Astrocyte (in vitro differentiated cells and primary cell): ENCODE measurements around the gene PTGER4. TPM values are rescaled to one million over a fixed set of nuclear protein-coding genes. Genes with fewer than 3 reads are reported as not detected.
"Not testable (repeated sequence)": the region's sequence is repeated elsewhere in the genome, so short reads cannot be mapped to it uniquely, and the experiment has no call there.

Source experiments
- DNase-seq: peaks from one replicate; pipeline ENCODE4 v3.0.0-alpha.2; 2010; ENCODE audit warnings: low read depth
- FAIRE-seq: peaks from 2 replicates; lab custom pipeline; 2011; peaks lifted over from hg19 to GRCh38; lab: Jason Lieb, UNC
- H2AFZ ChIP-seq: 2 replicates; pipeline ENCODE4 v1.6.0; 2012; ENCODE audit warnings: low read depth, low read length, inconsistent platforms
- H3K27ac ChIP-seq: 2 replicates; pipeline ENCODE4 v1.5.1; 2011; ENCODE audit warnings: low read depth, low read length, inconsistent platforms
- H3K27me3 ChIP-seq: 2 replicates; pipeline ENCODE4 v1.6.0; 2011; ENCODE audit warnings: low read length, inconsistent platforms; ENCODE audit not compliant: insufficient read depth
- H3K36me3 ChIP-seq: 2 replicates; pipeline ENCODE4 v1.5.1; 2011; ENCODE audit warnings: low read length, inconsistent platforms; ENCODE audit not compliant: insufficient read depth
- H3K4me1 ChIP-seq: 2 replicates; pipeline ENCODE4 v1.5.1; 2011; ENCODE audit warnings: low read length, inconsistent platforms; ENCODE audit not compliant: insufficient read depth
- H3K4me2 ChIP-seq: 2 replicates; pipeline ENCODE4 v1.6.0; 2012; ENCODE audit warnings: low read length, inconsistent platforms
- H3K4me3 ChIP-seq: 2 replicates; pipeline ENCODE4 v1.5.1; 2011; ENCODE audit warnings: low read depth, mild to moderate bottlenecking, low read length, inconsistent platforms; ENCODE audit not compliant: insufficient read depth
- H3K79me2 ChIP-seq: 2 replicates; pipeline ENCODE4 v1.6.0; 2012; ENCODE audit warnings: mild to moderate bottlenecking, low read length, inconsistent platforms; ENCODE audit not compliant: insufficient read depth
- H3K9ac ChIP-seq: 2 replicates; pipeline ENCODE4 v1.6.0; 2012; ENCODE audit warnings: mild to moderate bottlenecking, low read length, inconsistent platforms
- H3K9me3 ChIP-seq: 2 replicates; pipeline ENCODE4 v1.5.1; 2012; ENCODE audit warnings: low read depth, mild to moderate bottlenecking, low read length, inconsistent platforms; ENCODE audit not compliant: insufficient read depth
- H4K20me1 ChIP-seq: 2 replicates; pipeline ENCODE4 v1.6.0; 2012; ENCODE audit warnings: low read length, inconsistent platforms; ENCODE audit not compliant: insufficient read depth
- H3K27ac Mint-ChIP-seq: one replicate; pipeline ENCODE4 v1.8.0; 2021; ENCODE audit warnings: mild to moderate bottlenecking, mixed read lengths; ENCODE audit not compliant: unreplicated experiment
- H3K27me3 Mint-ChIP-seq: one replicate; pipeline ENCODE4 v1.8.0; 2021; ENCODE audit warnings: low read depth, mixed read lengths; ENCODE audit not compliant: unreplicated experiment
- H3K36me3 Mint-ChIP-seq: one replicate; pipeline ENCODE4 v1.8.0; 2021; ENCODE audit warnings: low read depth, mixed read lengths; ENCODE audit not compliant: unreplicated experiment
- H3K4me1 Mint-ChIP-seq: one replicate; pipeline ENCODE4 v1.8.0; 2021; ENCODE audit warnings: low read depth, mixed read lengths; ENCODE audit not compliant: unreplicated experiment
- H3K4me3 Mint-ChIP-seq: one replicate; pipeline ENCODE4 v1.8.0; 2021; ENCODE audit warnings: mild to moderate bottlenecking, moderate library complexity, mixed read lengths; ENCODE audit not compliant: unreplicated experiment
- H3K9me3 Mint-ChIP-seq: one replicate; pipeline ENCODE4 v1.8.0; 2021; ENCODE audit warnings: mild to moderate bottlenecking, mixed read lengths; ENCODE audit not compliant: unreplicated experiment
- EZH2 ChIP-seq: IDR thresholded peaks from 2 replicates; pipeline ENCODE4 v1.6.1; 2012; ENCODE audit warnings: mild to moderate bottlenecking, low read length, inconsistent platforms; ENCODE audit not compliant: insufficient read depth
- total RNA-seq: library from RNA; stranded (reverse); gene quantifications from 2 replicates; pipeline ENCODE4 v1.2.1, GENCODE V29; 2021
- TF ChIP-seq, protein P1 (sequence below): IDR thresholded peaks from 2 replicates; pipeline ENCODE4 v1.5.1; 2011; ENCODE audit warnings: low read depth, mild to moderate bottlenecking, inconsistent platforms, low read length, moderate library complexity; ENCODE audit not compliant: insufficient read depth

The PTGER4 gene
- total RNA-seq, 1 donor from 2014 or later, result 8.6 TPM

DNA sequence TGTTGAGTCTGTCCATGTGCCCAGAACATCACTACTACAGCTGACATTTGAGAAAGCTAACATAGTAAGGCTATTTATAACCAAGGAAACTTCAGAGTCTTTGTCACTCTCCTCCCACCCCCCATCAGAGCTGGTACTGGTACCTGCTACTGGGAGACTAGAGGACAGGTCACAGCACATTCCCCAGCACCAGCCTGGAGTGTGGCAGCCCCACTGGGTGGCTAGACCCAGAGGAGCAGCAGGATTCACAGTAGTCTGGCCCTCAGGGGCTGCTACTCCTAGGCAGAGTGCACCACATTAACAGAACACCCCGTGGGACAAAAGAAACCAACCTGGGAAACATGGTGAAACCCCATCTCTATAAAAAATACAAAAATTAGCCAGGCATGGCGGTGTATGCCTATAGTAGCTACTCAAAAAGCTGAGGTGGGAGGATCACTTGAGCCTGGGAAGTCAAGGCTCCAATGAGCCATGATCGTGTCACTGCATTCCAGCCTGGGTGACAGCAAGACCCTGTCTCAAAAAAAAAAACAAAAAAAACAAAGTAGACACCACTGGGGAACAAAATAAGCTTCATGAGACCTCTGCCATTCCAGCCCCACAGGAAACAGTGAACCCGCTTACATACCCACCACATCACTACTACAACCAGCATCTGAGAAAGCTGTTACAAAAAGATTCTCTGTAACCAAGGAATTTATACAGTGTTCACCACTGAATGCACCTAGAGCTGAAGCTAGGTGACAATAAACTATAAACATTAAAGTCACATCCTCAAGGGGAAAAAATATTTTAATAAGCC, 26.3 kb upstream of the PTGER4 start:
- no peaks in the 10 kb centered on the region for H3K9me3 Mint-ChIP-seq
- no peak overlapping the region for H3K27ac Mint-ChIP-seq
- Histone ChIP-seq H3K36me3 (no peaks in the 10 kb centered on the region), H3K4me2 (no peak overlapping the region), H3K79me2 (no peaks in the 10 kb centered on the region), H3K9me3 (no peaks in the 10 kb centered on the region), H3K9ac (no peak overlapping the region), H3K27me3 (no peaks in the 10 kb centered on the region), H3K4me1 (no peaks in the 10 kb centered on the region), H3K4me3 (no peak overlapping the region), H2AFZ (no peak overlapping the region), H3K27ac (no peak overlapping the region), H4K20me1 (no peaks in the 10 kb centered on the region)
- no peak overlapping the region for H3K4me3 Mint-ChIP-seq
- TF ChIP-seq, protein P1, sequence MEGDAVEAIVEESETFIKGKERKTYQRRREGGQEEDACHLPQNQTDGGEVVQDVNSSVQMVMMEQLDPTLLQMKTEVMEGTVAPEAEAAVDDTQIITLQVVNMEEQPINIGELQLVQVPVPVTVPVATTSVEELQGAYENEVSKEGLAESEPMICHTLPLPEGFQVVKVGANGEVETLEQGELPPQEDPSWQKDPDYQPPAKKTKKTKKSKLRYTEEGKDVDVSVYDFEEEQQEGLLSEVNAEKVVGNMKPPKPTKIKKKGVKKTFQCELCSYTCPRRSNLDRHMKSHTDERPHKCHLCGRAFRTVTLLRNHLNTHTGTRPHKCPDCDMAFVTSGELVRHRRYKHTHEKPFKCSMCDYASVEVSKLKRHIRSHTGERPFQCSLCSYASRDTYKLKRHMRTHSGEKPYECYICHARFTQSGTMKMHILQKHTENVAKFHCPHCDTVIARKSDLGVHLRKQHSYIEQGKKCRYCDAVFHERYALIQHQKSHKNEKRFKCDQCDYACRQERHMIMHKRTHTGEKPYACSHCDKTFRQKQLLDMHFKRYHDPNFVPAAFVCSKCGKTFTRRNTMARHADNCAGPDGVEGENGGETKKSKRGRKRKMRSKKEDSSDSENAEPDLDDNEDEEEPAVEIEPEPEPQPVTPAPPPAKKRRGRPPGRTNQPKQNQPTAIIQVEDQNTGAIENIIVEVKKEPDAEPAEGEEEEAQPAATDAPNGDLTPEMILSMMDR, result no peak
- no peak for TF ChIP-seq EZH2
- DNase-seq, result no peak
- no peak for FAIRE-seq
- H3K4me1 Mint-ChIP-seq, result peaks cover 11% of the 10 kb centered on the region
- no peaks in the 10 kb centered on the region for H3K36me3 Mint-ChIP-seq
- H3K27me3 Mint-ChIP-seq, result no peaks in the 10 kb centered on the region

DNA sequence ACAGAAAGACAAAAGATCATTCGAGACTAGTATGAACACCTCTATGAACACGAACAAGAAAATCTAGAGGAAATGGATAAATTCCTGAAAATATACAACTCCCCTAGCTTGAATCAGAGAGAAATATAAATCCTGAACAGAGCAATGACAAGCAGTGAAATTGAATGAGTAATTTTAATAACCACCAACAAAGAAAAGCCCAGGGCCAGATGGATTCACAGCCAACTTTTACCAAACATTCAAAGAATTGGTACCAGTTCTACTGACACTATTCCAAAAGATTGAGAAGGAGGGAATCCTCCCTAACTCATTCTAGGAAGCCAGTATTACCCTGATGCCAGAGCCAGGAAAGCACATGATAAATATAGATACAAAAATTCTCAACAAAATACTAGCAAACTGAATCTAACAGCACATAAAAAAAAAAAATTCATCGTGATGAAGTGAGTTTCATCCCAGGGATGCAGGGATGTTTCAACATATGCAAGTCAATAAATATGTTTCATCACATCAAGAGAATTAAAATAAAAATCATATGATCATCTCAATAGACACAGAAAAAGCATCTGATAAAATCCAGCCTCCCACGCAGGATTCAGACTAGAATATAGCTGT, 25.2 kb upstream of the PTGER4 start:
- Histone ChIP-seq H3K79me2 (no peaks in the 10 kb centered on the region), H3K9ac (no peak overlapping the region), H4K20me1 (no peaks in the 10 kb centered on the region), H3K27ac (no peak overlapping the region), H2AFZ (no peak overlapping the region), H3K4me2 (no peak overlapping the region), H3K36me3 (no peaks in the 10 kb centered on the region), H3K27me3 (no peaks in the 10 kb centered on the region), H3K4me3 (no peak overlapping the region), H3K4me1 (no peaks in the 10 kb centered on the region), H3K9me3 (no peaks in the 10 kb centered on the region)
- Mint-ChIP-seq H3K36me3 (no peaks in the 10 kb centered on the region), H3K27me3 (no peaks in the 10 kb centered on the region), H3K27ac (no peak overlapping the region), H3K4me1 (peaks cover 11% of the 10 kb centered on the region), H3K4me3 (no peak overlapping the region), H3K9me3 (no peaks in the 10 kb centered on the region)
- TF ChIP-seq EZH2, result no peak
- TF ChIP-seq, protein P1, result no peak
- no peak for FAIRE-seq
- no peak for DNase-seq

DNA sequence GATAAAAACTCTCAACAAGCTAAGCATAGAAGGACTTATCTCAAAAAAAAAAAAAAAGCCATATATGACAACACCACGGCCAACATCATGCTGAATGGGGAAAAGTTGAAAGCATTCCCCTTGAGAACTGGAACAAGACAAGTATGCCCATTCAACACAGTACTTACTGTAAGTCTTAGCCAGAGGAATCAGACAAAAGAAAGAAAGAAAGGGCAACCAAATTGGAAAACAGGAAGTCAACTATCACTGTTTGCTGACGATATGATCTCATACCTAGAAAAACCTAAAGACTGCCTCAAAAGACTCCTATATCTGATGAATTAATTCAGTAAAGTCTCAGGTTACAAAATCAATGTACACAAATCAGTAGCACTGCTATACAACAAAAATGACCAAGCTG, 24.6 kb upstream of the PTGER4 start:
- H3K27ac ChIP-seq, result no peak overlapping the region
- H3K4me1 ChIP-seq, result no peaks in the 10 kb centered on the region
- H3K36me3 ChIP-seq, result no peaks in the 10 kb centered on the region
- H2AFZ ChIP-seq, result no peak overlapping the region
- Mint-ChIP-seq H3K4me3 (no peak overlapping the region), H3K27me3 (no peaks in the 10 kb centered on the region), H3K4me1 (peaks cover 11% of the 10 kb centered on the region), H3K27ac (no peak overlapping the region), H3K36me3 (no peaks in the 10 kb centered on the region), H3K9me3 (no peaks in the 10 kb centered on the region)
- H3K9me3 ChIP-seq, result no peaks in the 10 kb centered on the region
- no peaks in the 10 kb centered on the region for H3K79me2 ChIP-seq
- FAIRE-seq (no peak), DNase-seq (no peak)
- no peaks in the 10 kb centered on the region for H3K27me3 ChIP-seq
- no peaks in the 10 kb centered on the region for H4K20me1 ChIP-seq
- no peak overlapping the region for H3K4me3 ChIP-seq
- TF ChIP-seq, protein P1, result no peak
- no peak overlapping the region for H3K4me2 ChIP-seq
- no peak overlapping the region for H3K9ac ChIP-seq

DNA sequence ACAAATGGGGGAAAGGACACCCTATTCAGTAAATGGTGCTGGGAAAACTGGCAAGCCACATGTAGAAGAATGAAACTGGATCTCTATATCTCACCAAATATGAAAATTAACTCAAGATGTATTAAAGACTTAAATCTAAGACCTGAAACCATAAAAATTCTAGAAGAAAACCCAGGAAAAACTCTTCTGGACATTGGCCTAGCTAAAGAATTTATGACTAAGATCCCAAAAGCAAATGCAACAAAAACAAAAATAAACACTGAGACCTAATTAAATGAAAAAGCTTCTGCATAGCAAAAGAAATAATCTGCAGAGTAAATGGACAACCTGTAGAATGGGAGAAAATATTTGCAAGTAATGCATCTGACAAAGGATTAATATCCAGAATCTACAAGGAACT, 23.6 kb upstream of the PTGER4 start:
- H3K4me3 ChIP-seq, H3K4me3 Mint-ChIP-seq, H3K27ac ChIP-seq, H3K27me3 ChIP-seq, H3K79me2 ChIP-seq, H3K27me3 Mint-ChIP-seq, DNase-seq, H3K9me3 ChIP-seq, H3K4me1 ChIP-seq, H3K36me3 ChIP-seq, H3K9ac ChIP-seq, H3K27ac Mint-ChIP-seq, H4K20me1 ChIP-seq, H3K9me3 Mint-ChIP-seq, H3K36me3 Mint-ChIP-seq, H2AFZ ChIP-seq, FAIRE-seq, H3K4me2 ChIP-seq: not testable (repeated sequence)
- H3K4me1 Mint-ChIP-seq, result peaks cover 11% of the 10 kb centered on the region
